Subcutaneous adipose tissue (tissue), 4 donors: ENCODE results near the gene ASIC2. TPM values are rescaled to one million over a fixed set of nuclear protein-coding genes. Genes with fewer than 3 reads are reported as not detected.

ENCODE experiments used
- CTCF ChIP-seq: fragments of 450-650 bp; IDR thresholded peaks from one replicate; pipeline ENCODE4 v1.5.1; 2016; ENCODE audit warnings: low read depth, mild to moderate bottlenecking, control low read depth, antibody characterized with exemption, moderate library complexity
- total RNA-seq, 4 donors: library from RNA; depleted of rRNA; stranded (reverse); fragments of >200 nt; gene quantifications; one replicate each; pipeline ENCODE4 v1.1.0, GENCODE V29; 2016

The ASIC2 gene
- total RNA-seq, 4 donors from 2014 or later, result not detected

GRCh38 chr17:33263396-33263795, 29.7 kb downstream of the ASIC2 start:
- no peak for TF ChIP-seq CTCF

GRCh38 chr17:33262266-33263123, 30.6 kb downstream of the ASIC2 start:
- no peak for TF ChIP-seq CTCF

GRCh38 chr17:33261820-33262219, 31.3 kb downstream of the ASIC2 start:
- no peak for TF ChIP-seq CTCF

- no peak for TF ChIP-seq CTCF
Measured at GRCh38 chr17:33260638-33261037, 32.5 kb downstream of the ASIC2 start.

- no peak for TF ChIP-seq CTCF
Measured at GRCh38 chr17:33258296-33258695, 34.8 kb downstream of the ASIC2 start.

GRCh38 chr17:33245183-33245582, 47.9 kb downstream of the ASIC2 start:
- TF ChIP-seq CTCF, result no peak

- no peak for TF ChIP-seq CTCF
Measured at GRCh38 chr17:33243732-33244131, 49.4 kb downstream of the ASIC2 start.
